Esophagus squamous epithelium (tissue), 5 donors: ENCODE data around the gene PLG. TPM values are rescaled to one million over a fixed set of nuclear protein-coding genes. Genes with fewer than 3 reads are reported as not detected.
"Not testable (repeated sequence)": the region's sequence is repeated elsewhere in the genome, so short reads cannot be mapped to it uniquely, and the experiment has no call there.

Experiments
- DNase-seq: peaks from one replicate; lab custom pipeline; 2025; lab: John Stamatoyannopoulos, UW
- H3K27ac ChIP-seq, 4 donors: fragments of 200-600 bp; sonication (generic); one replicate each; pipeline ENCODE4 v1.5.1; 2016 to 2019; ENCODE audit warnings: mild to moderate bottlenecking in 1 of 4
- H3K27me3 ChIP-seq, 4 donors: fragments of 200-600 bp; sonication (generic); 1 replicate in 3 of 4; 2 replicates in 1 of 4; pipeline versions ENCODE4 v1.5.1 to v1.6.0; 2017 to 2021; ENCODE audit warnings: antibody characterized with exemption in 1 of 4
- H3K36me3 ChIP-seq, 3 donors: fragments of 200-600 bp; sonication (generic); one replicate each; pipeline ENCODE4 v1.5.1; 2016 to 2019
- H3K4me1 ChIP-seq, 3 donors: fragments of 200-600 bp; sonication (generic); one replicate each; pipeline ENCODE4 v1.5.1; 2017 to 2019
- H3K4me3 ChIP-seq, 4 donors: fragments of 200-600 bp; sonication (generic); 1 replicate in 3 of 4; 2 replicates in 1 of 4; pipeline ENCODE4 v1.5.1; 2016 to 2019; ENCODE audit warnings: mild to moderate bottlenecking in 2 of 4, moderate library complexity in 1 of 4
- H3K9me3 ChIP-seq, 3 donors: fragments of 200-600 bp; sonication (generic); one replicate each; pipeline ENCODE4 v1.5.1; 2016 to 2019
- POLR2A ChIP-seq, 4 donors: fragments of 450-650 bp; IDR thresholded peaks; one replicate each; pipeline ENCODE4 v1.6.1; 2017; ENCODE audit warnings: antibody characterized with exemption in 4 of 4, mild to moderate bottlenecking in 4 of 4, moderate library complexity in 3 of 4
- WGBS, 2 donors: methylation state at CpG; one replicate each; pipeline ENCODE4 v1.1.5; 2018; 5-methylcytosine and 5-hydroxymethylcytosine counted together
- intact Hi-C: fragments of 100-400 bp; cut with DNase I; formaldehyde crosslinking; loops from one replicate; pipeline ENCODE4 v1.15.0; 2022
- total RNA-seq, 4 donors: library from RNA; depleted of rRNA; stranded (reverse); fragments of >200 nt; gene quantifications; one replicate each; pipeline ENCODE4 v1.1.0, GENCODE V29; 2016
- TF ChIP-seq, protein P1 (sequence below), 6 experiments: fragments of 450-650 bp in 4 of 6; fragments of 200-600 bp in 2 of 6; sonication (generic) in 2 of 6; IDR thresholded peaks; one replicate each; pipeline ENCODE4 v1.5.1; 2016 to 2019; ENCODE audit warnings: antibody characterized with exemption in 6 of 6, mild to moderate bottlenecking in 4 of 6, moderate library complexity in 4 of 6
- donor health status: DM: yes; HTN: yes; CAD: no.

The PLG gene
- total RNA-seq, 4 donors from 2014 or later, result not detected

DNA sequence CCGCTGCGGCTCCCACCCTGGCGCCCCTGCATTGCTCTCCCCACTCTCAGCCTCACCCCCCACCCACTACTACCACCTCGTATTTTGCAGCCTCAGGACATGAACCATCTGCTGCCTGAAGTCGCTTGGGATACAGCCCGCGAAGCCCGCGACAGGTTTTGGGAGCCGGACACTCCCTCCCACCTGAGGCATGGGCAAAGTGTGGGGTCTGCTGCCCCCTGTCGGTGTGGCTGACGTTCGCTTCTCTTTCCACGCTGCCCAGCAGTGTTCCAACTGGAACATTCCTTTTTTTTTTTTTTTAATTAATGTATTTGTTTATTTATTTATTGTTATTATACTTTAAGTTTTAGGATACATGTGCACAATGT, 22.7 kb upstream of the PLG start:
- TF ChIP-seq, protein P1, sequence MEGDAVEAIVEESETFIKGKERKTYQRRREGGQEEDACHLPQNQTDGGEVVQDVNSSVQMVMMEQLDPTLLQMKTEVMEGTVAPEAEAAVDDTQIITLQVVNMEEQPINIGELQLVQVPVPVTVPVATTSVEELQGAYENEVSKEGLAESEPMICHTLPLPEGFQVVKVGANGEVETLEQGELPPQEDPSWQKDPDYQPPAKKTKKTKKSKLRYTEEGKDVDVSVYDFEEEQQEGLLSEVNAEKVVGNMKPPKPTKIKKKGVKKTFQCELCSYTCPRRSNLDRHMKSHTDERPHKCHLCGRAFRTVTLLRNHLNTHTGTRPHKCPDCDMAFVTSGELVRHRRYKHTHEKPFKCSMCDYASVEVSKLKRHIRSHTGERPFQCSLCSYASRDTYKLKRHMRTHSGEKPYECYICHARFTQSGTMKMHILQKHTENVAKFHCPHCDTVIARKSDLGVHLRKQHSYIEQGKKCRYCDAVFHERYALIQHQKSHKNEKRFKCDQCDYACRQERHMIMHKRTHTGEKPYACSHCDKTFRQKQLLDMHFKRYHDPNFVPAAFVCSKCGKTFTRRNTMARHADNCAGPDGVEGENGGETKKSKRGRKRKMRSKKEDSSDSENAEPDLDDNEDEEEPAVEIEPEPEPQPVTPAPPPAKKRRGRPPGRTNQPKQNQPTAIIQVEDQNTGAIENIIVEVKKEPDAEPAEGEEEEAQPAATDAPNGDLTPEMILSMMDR (IDR thresholded peaks at IDR 0.05), result peak in 3 of 6 experiments; percentile 13 to 47 (median 23)
- TF ChIP-seq POLR2A (IDR thresholded peaks at IDR 0.05), result no peak
- peaks cover 0 to 14% (median 0%) of the 10 kb centered on the region in 3 donors for H3K4me1 ChIP-seq
- DNase-seq, result no peak
- no peaks in the 10 kb centered on the region for H3K9me3 ChIP-seq
- no peaks in the 10 kb centered on the region for H3K36me3 ChIP-seq
- H3K27ac ChIP-seq, result peak overlapping the region in 1 of 4 donors; percentile 32
- peak overlapping the region; percentile 31 to 53 (median 47) for H3K4me3 ChIP-seq
- intact Hi-C loops, result no loop called here
- 3 to 10% methylated on average over 11 to 14 of the region's 14 CpGs for WGBS, 2 donors
- peaks cover 0 to 5% (median 0%) of the 10 kb centered on the region in 4 donors for H3K27me3 ChIP-seq

DNA sequence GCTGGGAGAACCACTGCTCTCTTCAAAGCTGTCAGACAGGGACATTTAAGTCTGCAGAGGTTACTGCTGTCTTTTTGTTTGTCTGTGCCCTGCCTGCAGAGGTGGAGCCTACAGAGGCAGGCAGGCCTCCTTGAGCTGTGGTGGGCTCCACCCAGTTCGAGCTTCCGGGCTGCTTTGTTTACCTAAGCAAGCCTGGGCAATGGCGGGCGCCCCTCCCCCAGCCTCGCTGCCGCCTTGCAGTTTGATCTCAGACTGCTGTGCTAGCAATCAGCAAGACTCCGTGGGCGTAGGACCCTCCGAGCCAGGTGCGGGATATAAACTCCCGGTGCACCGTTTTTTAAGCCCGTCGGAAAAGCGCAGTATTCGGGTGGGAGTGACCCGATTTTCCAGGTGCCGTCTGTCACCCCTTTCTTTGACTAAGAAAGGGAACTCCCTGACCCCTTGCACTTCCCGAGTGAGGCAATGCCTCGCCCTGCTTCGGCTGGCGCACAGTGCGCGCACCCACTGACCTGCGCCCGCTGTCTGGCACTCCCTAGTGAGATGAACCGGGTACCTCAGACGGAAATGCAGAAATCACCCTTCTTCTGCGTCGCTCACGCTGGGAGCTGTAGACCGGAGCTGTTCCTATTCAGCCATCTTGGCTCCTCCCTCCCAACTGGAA, 16.8 kb upstream of the PLG start:
- 91 to 93% methylated on average over 14 to 25 of the region's 32 CpGs for WGBS, 2 donors
- DNase-seq, H3K4me3 ChIP-seq, intact Hi-C loops, H3K27ac ChIP-seq, H3K27me3 ChIP-seq, H3K36me3 ChIP-seq, H3K9me3 ChIP-seq, H3K4me1 ChIP-seq: not testable (repeated sequence)

DNA sequence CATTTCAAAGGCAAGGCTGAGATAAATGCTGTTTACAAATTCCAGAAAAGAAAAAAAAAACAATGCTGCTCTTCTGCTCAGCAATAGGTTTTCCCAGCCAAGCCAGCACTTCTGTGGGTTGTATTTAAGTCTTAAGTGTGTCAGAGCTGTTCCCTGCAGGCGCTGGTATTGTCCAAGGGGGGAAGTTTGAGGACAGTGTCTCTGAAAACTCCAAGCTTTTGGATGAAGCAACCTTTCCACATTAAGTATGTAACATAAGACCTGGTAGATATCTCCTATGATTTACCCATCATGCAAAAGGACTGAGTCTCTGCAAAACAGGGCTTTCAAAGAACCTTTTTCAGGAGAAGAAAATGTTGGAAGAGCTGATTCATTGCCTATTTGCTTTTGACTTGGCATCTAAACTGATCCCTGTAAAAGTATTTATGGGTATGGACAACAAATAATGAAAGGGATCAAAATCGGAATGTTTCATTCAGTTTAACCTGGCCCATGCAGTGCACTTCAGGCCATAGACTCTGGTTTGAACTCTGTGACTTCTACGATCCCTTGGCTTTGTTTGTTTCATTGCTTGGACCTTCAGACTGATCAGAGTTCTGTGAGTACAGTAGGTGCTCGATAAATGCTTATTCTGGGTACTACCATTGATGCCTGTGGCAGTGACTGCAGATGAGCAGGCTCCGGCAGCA, 16.1 kb upstream of the PLG start:
- TF ChIP-seq POLR2A (IDR thresholded peaks at IDR 0.05), result no peak
- TF ChIP-seq, protein P1 (IDR thresholded peaks at IDR 0.05), result no peak
- Histone ChIP-seq H3K27me3 (no peaks in the 10 kb centered on the region), H3K4me3 (no peak overlapping the region), H3K9me3 (no peaks in the 10 kb centered on the region), H3K27ac (no peak overlapping the region), H3K4me1 (no peaks in the 10 kb centered on the region), H3K36me3 (no peaks in the 10 kb centered on the region)
- intact Hi-C loops, result no loop called here
- 57 to 74% methylated on average over 5 of the region's 5 CpGs for WGBS, 2 donors
- no peak for DNase-seq

DNA sequence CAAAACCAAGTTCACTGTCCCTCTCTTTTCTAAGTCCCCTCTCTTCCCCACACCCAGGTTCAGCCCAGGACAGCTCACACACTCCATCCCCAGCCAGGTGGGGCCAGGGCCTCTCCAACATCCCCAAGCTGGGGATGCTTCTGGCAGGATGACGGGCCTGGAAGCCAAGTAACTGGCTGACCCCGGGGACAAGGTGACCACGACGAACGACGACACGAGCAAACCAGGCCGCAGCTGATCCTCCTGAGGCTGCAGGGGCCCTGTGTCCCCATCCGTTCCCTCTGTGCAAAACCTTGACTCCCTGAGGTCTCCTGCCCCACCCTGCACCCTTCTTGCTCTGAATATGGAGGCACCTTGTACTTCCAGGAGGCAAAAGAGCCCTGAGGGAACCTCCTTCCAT, 11.6 kb upstream of the PLG start:
- WGBS, 2 donors, result 60 to 96% methylated on average over 1 to 4 of the region's 9 CpGs
- no peak for TF ChIP-seq POLR2A (IDR thresholded peaks at IDR 0.05)
- TF ChIP-seq, protein P1 (IDR thresholded peaks at IDR 0.05), result no peak
- Histone ChIP-seq H3K27me3 (no peaks in the 10 kb centered on the region), H3K4me1 (no peaks in the 10 kb centered on the region), H3K9me3 (no peaks in the 10 kb centered on the region), H3K27ac (peak overlapping the region in 2 of 4 donors; percentile 35 to 57), H3K4me3 (no peak overlapping the region), H3K36me3 (no peaks in the 10 kb centered on the region)
- no peak for DNase-seq
- intact Hi-C loops, result no loop called here

DNA sequence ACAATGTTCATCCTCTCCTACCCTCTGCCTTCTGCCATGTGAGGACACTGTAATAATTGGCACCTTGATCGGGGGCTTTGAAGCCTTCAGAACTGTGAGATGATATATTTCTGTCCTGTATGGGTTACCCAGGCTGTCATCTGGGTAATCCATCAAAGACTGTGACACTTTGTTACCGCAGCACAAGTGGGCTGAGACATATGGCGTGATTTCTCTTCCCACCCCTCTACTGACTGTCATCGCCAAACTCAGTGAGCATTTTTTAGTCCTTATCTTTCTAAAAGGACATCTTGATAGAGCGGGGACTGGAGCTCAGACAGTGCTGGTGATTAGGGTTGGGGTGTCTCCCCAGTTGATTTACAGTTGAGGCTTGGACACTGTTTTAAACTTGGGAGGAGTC, 10.4 kb upstream of the PLG start:
- Histone ChIP-seq H3K27ac (no peak overlapping the region), H3K36me3 (no peaks in the 10 kb centered on the region), H3K9me3 (no peaks in the 10 kb centered on the region), H3K4me1 (no peaks in the 10 kb centered on the region), H3K27me3 (no peaks in the 10 kb centered on the region), H3K4me3 (no peak overlapping the region)
- no peak for DNase-seq
- 75% methylated on average over 5 of the region's 5 CpGs for WGBS, 2 donors
- TF ChIP-seq, protein P1 (IDR thresholded peaks at IDR 0.05), result no peak
- TF ChIP-seq POLR2A (IDR thresholded peaks at IDR 0.05), result no peak
- intact Hi-C loops, result no loop called here
